Natural killer cell (primary cell): ENCODE data around the gene MUSTN1. TPM values are rescaled to one million over a fixed set of nuclear protein-coding genes. Genes with fewer than 3 reads are reported as not detected.

Experiments used
- ATAC-seq, 3 donors: fragments of 150-1000 bp in 2 of 3; fragments of 200-7000 bp in 1 of 3; cut with Tn5 transposase; 1 replicate in 1 of 3; 2 replicates in 2 of 3; pipeline ENCODE4 v1.10.0; 2021; ENCODE audit warnings: mild to moderate bottlenecking in 2 of 3, moderate library complexity in 2 of 3
- DNase-seq, 2 donors: peaks; one replicate each; pipeline versions ENCODE4 v3.0.0 to v3.0.0-alpha.2; 2013 to 2021; ENCODE audit warnings: mixed read lengths in 1 of 2
- H3K27ac ChIP-seq: one replicate; pipeline ENCODE4 v1.5.1; 2013; ENCODE audit warnings: mild to moderate bottlenecking, low read length
- H3K27me3 ChIP-seq: one replicate; pipeline ENCODE4 v1.6.1; 2013; ENCODE audit warnings: low read length; ENCODE audit not compliant: control insufficient read depth, insufficient read depth
- H3K36me3 ChIP-seq: one replicate; pipeline ENCODE4 v1.6.1; 2013; ENCODE audit warnings: low read length; ENCODE audit not compliant: control insufficient read depth, insufficient read depth
- H3K4me1 ChIP-seq: one replicate; pipeline ENCODE4 v1.6.1; 2013; ENCODE audit warnings: low read length; ENCODE audit not compliant: control insufficient read depth, insufficient read depth
- H3K4me3 ChIP-seq: one replicate; pipeline ENCODE4 v1.5.1; 2013; ENCODE audit warnings: low read length
- H3K9me3 ChIP-seq: one replicate; pipeline ENCODE4 v1.6.1; 2013; ENCODE audit warnings: low read length; ENCODE audit not compliant: control insufficient read depth, insufficient read depth
- H3K27ac Mint-ChIP-seq, 2 donors: one replicate each; pipeline ENCODE4 v1.8.0; 2022; ENCODE audit warnings: mild to moderate bottlenecking in 2 of 2, mixed read lengths in 2 of 2, moderate library complexity in 1 of 2
- H3K27me3 Mint-ChIP-seq, 2 donors: one replicate each; pipeline ENCODE4 v1.8.0; 2022; ENCODE audit warnings: low read depth in 2 of 2, mixed read lengths in 2 of 2
- H3K36me3 Mint-ChIP-seq: one replicate; pipeline ENCODE4 v1.8.0; 2022; ENCODE audit warnings: mixed read lengths
- H3K4me1 Mint-ChIP-seq, 2 donors: one replicate each; pipeline ENCODE4 v1.8.0; 2022; ENCODE audit warnings: mixed read lengths in 2 of 2
- H3K4me3 Mint-ChIP-seq: one replicate; pipeline ENCODE4 v1.8.0; 2022; ENCODE audit warnings: mild to moderate bottlenecking, moderate library complexity, mixed read lengths
- H3K9me3 Mint-ChIP-seq, 2 donors: one replicate each; pipeline ENCODE4 v1.8.0; 2022; ENCODE audit warnings: mixed read lengths in 2 of 2
- WGBS: methylation state at CpG from one replicate; pipeline ENCODE4 v1.1.7; 2013; ENCODE audit warnings: missing lambda C conversion rate; ENCODE audit not compliant: insufficient coverage; 5-methylcytosine and 5-hydroxymethylcytosine counted together
- intact Hi-C: fragments of 100-400 bp; cut with micrococcal nuclease; formaldehyde crosslinking; loops from one replicate; pipeline ENCODE4 v1.14.2; 2022
- total RNA-seq, 4 donors: library from RNA; stranded (reverse); fragments of 120-200 nt in 1 of 4; gene quantifications; one replicate each; pipeline versions ENCODE4 v1.2.3 to v1.2.4, GENCODE V29; 2013 to 2022
- TF ChIP-seq, protein P1 (sequence below): fragments of 200-600 bp; IDR thresholded peaks from one replicate; pipeline ENCODE4 v1.8.0; 2022; ENCODE audit warnings: antibody characterized with exemption

The MUSTN1 gene
- total RNA-seq, 3 donors from 2014 or later (not counting 1 experiment from before 2014, with no cell fraction given) = 5.3 to 7.7 (median 6.8) TPM

GRCh38 chr3:52874864-52875587 lies 40.2 kb upstream of the MUSTN1 start:
- Mint-ChIP-seq H3K9me3 (no peaks in the 10 kb centered on the region), H3K36me3 (no peaks in the 10 kb centered on the region), H3K4me3 (peak overlapping the region; percentile 54), H3K4me1 (peaks cover 46 to 62% of the 10 kb centered on the region in 2 donors), H3K27ac (peak overlapping the region; percentile 38 to 64), H3K27me3 (no peaks in the 10 kb centered on the region)
- Histone ChIP-seq H3K27me3 (no peaks in the 10 kb centered on the region), H3K4me1 (peaks cover 15% of the 10 kb centered on the region), H3K36me3 (peaks cover 7% of the 10 kb centered on the region), H3K9me3 (no peaks in the 10 kb centered on the region), H3K4me3 (no peak overlapping the region), H3K27ac (no peak overlapping the region)
- TF ChIP-seq, protein P1, sequence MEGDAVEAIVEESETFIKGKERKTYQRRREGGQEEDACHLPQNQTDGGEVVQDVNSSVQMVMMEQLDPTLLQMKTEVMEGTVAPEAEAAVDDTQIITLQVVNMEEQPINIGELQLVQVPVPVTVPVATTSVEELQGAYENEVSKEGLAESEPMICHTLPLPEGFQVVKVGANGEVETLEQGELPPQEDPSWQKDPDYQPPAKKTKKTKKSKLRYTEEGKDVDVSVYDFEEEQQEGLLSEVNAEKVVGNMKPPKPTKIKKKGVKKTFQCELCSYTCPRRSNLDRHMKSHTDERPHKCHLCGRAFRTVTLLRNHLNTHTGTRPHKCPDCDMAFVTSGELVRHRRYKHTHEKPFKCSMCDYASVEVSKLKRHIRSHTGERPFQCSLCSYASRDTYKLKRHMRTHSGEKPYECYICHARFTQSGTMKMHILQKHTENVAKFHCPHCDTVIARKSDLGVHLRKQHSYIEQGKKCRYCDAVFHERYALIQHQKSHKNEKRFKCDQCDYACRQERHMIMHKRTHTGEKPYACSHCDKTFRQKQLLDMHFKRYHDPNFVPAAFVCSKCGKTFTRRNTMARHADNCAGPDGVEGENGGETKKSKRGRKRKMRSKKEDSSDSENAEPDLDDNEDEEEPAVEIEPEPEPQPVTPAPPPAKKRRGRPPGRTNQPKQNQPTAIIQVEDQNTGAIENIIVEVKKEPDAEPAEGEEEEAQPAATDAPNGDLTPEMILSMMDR = no peak
- intact Hi-C loops = no loop called here
- DNase-seq (peak in 1 of 2 donors; percentile 21), ATAC-seq (peak in 1 of 3 donors; percentile 25)
- 65% methylated on average over 9 of the region's 9 CpGs for WGBS

DNA sequence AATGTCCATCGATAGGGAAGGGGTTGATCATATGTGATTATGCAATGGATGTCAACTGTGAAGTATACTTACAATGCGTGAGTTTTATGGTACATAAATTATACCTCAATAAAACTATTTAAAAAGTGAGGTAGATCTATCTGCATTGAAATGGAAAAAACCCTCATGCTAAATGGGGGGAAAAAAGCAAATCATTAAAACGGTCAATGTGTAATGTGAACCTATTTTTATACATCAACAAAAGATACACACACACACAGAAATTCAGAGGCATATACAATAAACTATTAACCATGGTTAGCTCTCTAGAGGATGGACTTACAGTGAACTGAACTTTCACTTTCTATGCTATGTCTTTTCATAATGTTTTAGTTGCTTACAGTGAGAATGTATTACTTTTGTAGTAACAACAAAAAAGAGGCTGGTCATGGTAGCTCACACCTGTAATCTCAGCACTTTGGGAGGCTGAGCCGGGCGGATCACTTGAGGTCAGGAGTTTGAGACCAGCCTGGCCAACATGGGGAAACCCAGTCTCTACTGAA lies 39.4 kb upstream of the MUSTN1 start:
- DNase-seq (no peak), ATAC-seq (peak in 2 of 3 donors; percentile 42 to 63)
- peak overlapping the region; percentile 31 for H3K4me3 Mint-ChIP-seq
- Histone ChIP-seq H3K9me3 (no peaks in the 10 kb centered on the region), H3K27ac (no peak overlapping the region), H3K36me3 (peaks cover 4% of the 10 kb centered on the region), H3K4me1 (peaks cover 15% of the 10 kb centered on the region), H3K4me3 (no peak overlapping the region), H3K27me3 (no peaks in the 10 kb centered on the region)
- H3K27ac Mint-ChIP-seq = peak overlapping the region in 1 of 2 donors; percentile 64
- intact Hi-C loops = no loop called here
- H3K4me1 Mint-ChIP-seq = peaks cover 46 to 61% of the 10 kb centered on the region in 2 donors
- TF ChIP-seq, protein P1 = no peak
- 36% methylated on average over 3 of the region's 5 CpGs for WGBS
- no peaks in the 10 kb centered on the region for H3K36me3 Mint-ChIP-seq
- no peaks in the 10 kb centered on the region for H3K9me3 Mint-ChIP-seq
- no peaks in the 10 kb centered on the region for H3K27me3 Mint-ChIP-seq

DNA sequence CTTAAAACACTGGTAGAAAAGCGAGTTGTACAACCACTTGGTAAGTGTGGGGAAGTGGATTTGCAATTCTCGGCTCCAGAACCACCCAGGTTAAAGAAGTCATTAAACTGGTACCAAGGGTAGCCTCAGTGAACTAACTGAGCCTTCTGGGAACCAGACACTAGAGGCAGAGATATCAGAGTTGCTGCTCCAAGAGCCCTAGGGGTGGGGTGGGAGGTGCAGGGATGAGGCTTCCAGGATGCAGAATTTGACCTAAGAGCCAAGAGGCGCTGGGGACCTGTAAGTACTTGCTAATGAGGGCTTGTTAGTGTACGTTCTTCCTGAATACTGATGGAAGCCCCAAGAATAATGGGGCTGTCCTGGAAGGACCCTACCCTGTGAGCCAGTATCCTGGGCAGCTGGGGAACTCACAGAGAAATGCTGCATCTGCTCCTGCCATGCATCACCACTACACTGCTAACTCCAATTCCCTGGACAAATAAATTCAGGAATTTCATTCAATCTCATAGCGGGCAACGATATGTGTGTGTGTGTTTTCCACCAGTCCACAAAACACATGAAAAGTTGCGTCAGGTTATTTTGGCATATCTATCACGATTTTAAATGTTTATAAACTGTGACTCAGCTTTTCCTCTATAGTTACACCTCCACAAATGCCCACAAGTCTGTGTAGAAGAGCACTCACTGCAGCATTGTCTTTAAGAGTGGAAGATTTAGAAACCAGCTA lies 38.8 kb upstream of the MUSTN1 start:
- Mint-ChIP-seq H3K9me3 (no peaks in the 10 kb centered on the region), H3K27ac (peak overlapping the region in 1 of 2 donors; percentile 64), H3K36me3 (no peaks in the 10 kb centered on the region), H3K4me3 (peak overlapping the region; percentile 2), H3K4me1 (peaks cover 46 to 65% of the 10 kb centered on the region in 2 donors), H3K27me3 (no peaks in the 10 kb centered on the region)
- H3K27me3 ChIP-seq = no peaks in the 10 kb centered on the region
- ATAC-seq (peak in 2 of 3 donors; percentile 38 to 58), DNase-seq (no peak)
- H3K27ac ChIP-seq = no peak overlapping the region
- H3K4me3 ChIP-seq = no peak overlapping the region
- 80% methylated on average over 8 of the region's 8 CpGs for WGBS
- intact Hi-C loops = no loop called here
- TF ChIP-seq, protein P1 = no peak
- peaks cover 15% of the 10 kb centered on the region for H3K4me1 ChIP-seq
- no peaks in the 10 kb centered on the region for H3K9me3 ChIP-seq
- H3K36me3 ChIP-seq = no peaks in the 10 kb centered on the region
